DND-41 (cell line): ENCODE measurements around the gene PHLDB2.

ENCODE experiments used
- ATAC-seq: fragments of 200-7000 bp; cut with Tn5 transposase; 3 replicates; pipeline ENCODE4 v1.9.1; 2021; ENCODE audit warnings: low read depth; ENCODE audit not compliant: insufficient read depth
- DNase-seq: peaks from one replicate; pipeline ENCODE4 v3.0.0-alpha.2; 2020
- H2AFZ ChIP-seq: 2 replicates; pipeline ENCODE4 v1.6.0; 2012; ENCODE audit warnings: low read depth, low read length
- H3K27ac ChIP-seq: 2 replicates; pipeline ENCODE4 v1.5.1; 2012; ENCODE audit warnings: low read length, inconsistent platforms
- H3K27me3 ChIP-seq: fragments of 200-600 bp; sonication (generic); 2 replicates; pipeline ENCODE4 v1.6.0; 2012; ENCODE audit warnings: low read length, mild to moderate bottlenecking, inconsistent platforms; ENCODE audit not compliant: insufficient read depth, poor library complexity
- H3K36me3 ChIP-seq: 2 replicates; pipeline ENCODE4 v1.5.1; 2012; ENCODE audit warnings: low read length, inconsistent platforms; ENCODE audit not compliant: insufficient read depth
- H3K4me1 ChIP-seq: 2 replicates; pipeline ENCODE4 v1.5.1; 2012; ENCODE audit warnings: mild to moderate bottlenecking, low read length; ENCODE audit not compliant: insufficient read depth
- H3K4me2 ChIP-seq: 2 replicates; pipeline ENCODE4 v1.6.0; 2012; ENCODE audit warnings: mild to moderate bottlenecking, moderate library complexity, low read length, inconsistent platforms; ENCODE audit not compliant: insufficient read depth
- H3K4me3 ChIP-seq, 2 experiments: fragments of 200-600 bp in 1 of 2; shearing (Covaris generic) in 1 of 2; 2 replicates each; pipeline ENCODE4 v1.5.1; 2012 to 2016; ENCODE audit warnings: inconsistent platforms in 2 of 2, low read length in 2 of 2, mild to moderate bottlenecking in 2 of 2, low read depth in 1 of 2, moderate library complexity in 1 of 2
- H3K79me2 ChIP-seq: 2 replicates; pipeline ENCODE4 v1.6.0; 2012; ENCODE audit warnings: low read length, inconsistent platforms; ENCODE audit not compliant: insufficient read depth
- H3K9ac ChIP-seq: 2 replicates; pipeline ENCODE4 v1.6.0; 2012; ENCODE audit warnings: low read depth, mild to moderate bottlenecking, inconsistent platforms, low read length, moderate library complexity
- H3K9me3 ChIP-seq: 2 replicates; pipeline ENCODE4 v1.5.1; 2012; ENCODE audit warnings: low read length, moderate library complexity, mild to moderate bottlenecking, inconsistent platforms; ENCODE audit not compliant: insufficient read depth, severe bottlenecking
- H4K20me1 ChIP-seq: 2 replicates; pipeline ENCODE4 v1.6.0; 2012; ENCODE audit warnings: low read length; ENCODE audit not compliant: insufficient read depth
- EZH2 ChIP-seq: IDR thresholded peaks from 3 replicates; pipeline ENCODE4 v1.6.1; 2012; ENCODE audit warnings: borderline replicate concordance, low read depth, mild to moderate bottlenecking, moderate library complexity, low read length, inconsistent platforms; ENCODE audit not compliant: severe bottlenecking
- TF ChIP-seq, protein P1 (sequence below): IDR thresholded peaks from 2 replicates; pipeline ENCODE4 v1.5.1; 2012; ENCODE audit warnings: borderline replicate concordance, low read length, moderate library complexity, mild to moderate bottlenecking; ENCODE audit not compliant: poor library complexity, severe bottlenecking; ENCODE audit errors: extremely low read depth

The PHLDB2 gene

DNA sequence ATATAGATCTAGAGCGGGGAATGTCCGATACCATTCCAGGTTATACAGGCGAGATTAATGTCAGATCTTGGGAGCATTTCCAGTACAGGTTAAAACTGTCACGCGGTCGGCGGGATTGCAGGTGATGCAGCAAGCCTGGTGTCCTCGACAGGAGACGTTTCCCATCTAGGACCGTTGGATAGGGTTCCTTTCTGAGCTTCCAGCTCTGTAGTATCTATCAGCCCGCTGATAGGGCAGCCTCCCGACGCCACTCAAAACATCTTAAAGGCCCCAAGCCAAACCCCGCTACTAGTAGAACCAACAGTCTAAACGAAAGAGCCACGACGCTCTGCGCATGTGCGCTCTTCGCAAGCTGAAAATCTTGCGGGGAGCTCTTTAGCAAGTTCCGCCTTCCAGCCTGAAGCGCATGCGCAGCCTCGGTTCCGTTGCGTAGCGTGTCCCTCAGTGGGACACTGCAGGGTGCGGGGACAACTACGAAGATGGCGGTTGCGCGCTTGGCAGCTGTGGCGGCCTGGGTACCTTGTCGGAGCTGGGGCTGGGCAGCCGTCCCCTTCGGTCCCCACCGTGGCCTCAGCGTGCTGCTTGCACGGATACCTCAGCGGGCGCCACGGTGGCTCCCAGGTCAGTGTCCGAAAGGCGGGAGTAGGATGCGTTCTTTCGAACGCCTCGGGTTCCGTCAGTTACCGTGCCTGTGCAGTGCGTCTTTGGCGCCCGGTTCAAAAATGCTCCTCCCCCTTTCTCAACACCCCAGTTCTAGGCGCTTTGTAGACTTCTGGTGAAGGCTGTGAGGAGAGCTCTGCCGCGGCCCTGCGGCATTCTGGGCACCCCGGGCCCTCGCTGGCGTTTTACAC is 119.7 kb downstream of the PHLDB2 start, which contains the start of gene ABHD10:
TSS of gene ABHD10 (plus strand) at position 444 of the 851 bp plus-strand sequence. CDS start at position 480, 36 bp downstream.
- Histone ChIP-seq H3K9me3 (no peaks in the 10 kb centered on the region), H3K27ac (peak within 1 kb of the TSS; percentile 94), H3K9ac (peak within 1 kb of the TSS; percentile 89), H3K36me3 (peaks cover 23% of the 10 kb centered on the region), H3K4me2 (peak within 1 kb of the TSS; percentile 67), H2AFZ (peak within 1 kb of the TSS; percentile 99), H3K27me3 (no peaks in the 10 kb centered on the region), H3K4me1 (peaks cover 35% of the 10 kb centered on the region), H4K20me1 (peaks cover 4% of the 10 kb centered on the region; the same call in 1 of the 2 replicates), H3K4me3 (peak within 1 kb of the TSS; percentile 81 to 91), H3K79me2 (peaks cover 50% of the 10 kb centered on the region)
- peak; percentile 94 for ATAC-seq
- DNase-seq = peak; percentile 97
- TF ChIP-seq, protein P1, sequence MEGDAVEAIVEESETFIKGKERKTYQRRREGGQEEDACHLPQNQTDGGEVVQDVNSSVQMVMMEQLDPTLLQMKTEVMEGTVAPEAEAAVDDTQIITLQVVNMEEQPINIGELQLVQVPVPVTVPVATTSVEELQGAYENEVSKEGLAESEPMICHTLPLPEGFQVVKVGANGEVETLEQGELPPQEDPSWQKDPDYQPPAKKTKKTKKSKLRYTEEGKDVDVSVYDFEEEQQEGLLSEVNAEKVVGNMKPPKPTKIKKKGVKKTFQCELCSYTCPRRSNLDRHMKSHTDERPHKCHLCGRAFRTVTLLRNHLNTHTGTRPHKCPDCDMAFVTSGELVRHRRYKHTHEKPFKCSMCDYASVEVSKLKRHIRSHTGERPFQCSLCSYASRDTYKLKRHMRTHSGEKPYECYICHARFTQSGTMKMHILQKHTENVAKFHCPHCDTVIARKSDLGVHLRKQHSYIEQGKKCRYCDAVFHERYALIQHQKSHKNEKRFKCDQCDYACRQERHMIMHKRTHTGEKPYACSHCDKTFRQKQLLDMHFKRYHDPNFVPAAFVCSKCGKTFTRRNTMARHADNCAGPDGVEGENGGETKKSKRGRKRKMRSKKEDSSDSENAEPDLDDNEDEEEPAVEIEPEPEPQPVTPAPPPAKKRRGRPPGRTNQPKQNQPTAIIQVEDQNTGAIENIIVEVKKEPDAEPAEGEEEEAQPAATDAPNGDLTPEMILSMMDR = no peak
- no peak for TF ChIP-seq EZH2

DNA sequence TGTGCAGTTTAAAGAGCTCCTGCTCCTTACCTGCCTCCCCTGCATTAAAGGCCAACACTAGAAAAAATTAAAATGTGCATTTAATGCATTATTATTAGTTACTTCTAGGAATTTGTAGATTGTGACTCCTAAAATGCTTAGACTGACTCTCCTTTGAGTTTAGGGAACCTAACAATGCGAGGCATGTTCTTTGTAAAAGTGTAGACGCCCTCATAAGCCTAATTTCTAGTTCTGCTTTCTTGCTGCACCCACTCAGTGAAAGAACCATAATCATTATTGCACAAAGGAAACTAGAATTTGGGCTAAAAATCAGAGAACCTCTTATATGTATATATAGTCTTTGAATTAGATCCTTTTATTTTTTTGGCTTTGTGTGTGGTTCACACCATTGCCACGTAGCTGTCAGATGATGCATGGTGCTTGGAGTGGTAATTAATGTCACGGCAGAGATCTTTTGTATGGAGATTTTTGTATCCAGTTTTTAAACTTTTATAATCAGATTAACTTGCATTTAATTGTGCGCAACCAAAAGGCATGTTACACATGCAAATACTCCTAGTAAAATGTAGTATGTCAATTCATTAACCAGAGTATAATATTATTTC is 120.5 kb downstream of the PHLDB2 start:
- no peak for TF ChIP-seq EZH2
- TF ChIP-seq, protein P1 = no peak
- Histone ChIP-seq H3K4me2 (peak overlapping the region; percentile 67), H3K27ac (peak overlapping the region; percentile 94), H3K27me3 (no peaks in the 10 kb centered on the region), H3K4me1 (peaks cover 35% of the 10 kb centered on the region), H3K9ac (peak overlapping the region; percentile 89), H2AFZ (peak overlapping the region; percentile 99), H3K36me3 (peaks cover 30% of the 10 kb centered on the region), H4K20me1 (peaks cover 4% of the 10 kb centered on the region; the same call in 1 of the 2 replicates), H3K4me3 (peak overlapping the region; percentile 81 to 91), H3K9me3 (no peaks in the 10 kb centered on the region), H3K79me2 (peaks cover 57% of the 10 kb centered on the region)
- ATAC-seq (peak; percentile 21), DNase-seq (no peak)

DNA sequence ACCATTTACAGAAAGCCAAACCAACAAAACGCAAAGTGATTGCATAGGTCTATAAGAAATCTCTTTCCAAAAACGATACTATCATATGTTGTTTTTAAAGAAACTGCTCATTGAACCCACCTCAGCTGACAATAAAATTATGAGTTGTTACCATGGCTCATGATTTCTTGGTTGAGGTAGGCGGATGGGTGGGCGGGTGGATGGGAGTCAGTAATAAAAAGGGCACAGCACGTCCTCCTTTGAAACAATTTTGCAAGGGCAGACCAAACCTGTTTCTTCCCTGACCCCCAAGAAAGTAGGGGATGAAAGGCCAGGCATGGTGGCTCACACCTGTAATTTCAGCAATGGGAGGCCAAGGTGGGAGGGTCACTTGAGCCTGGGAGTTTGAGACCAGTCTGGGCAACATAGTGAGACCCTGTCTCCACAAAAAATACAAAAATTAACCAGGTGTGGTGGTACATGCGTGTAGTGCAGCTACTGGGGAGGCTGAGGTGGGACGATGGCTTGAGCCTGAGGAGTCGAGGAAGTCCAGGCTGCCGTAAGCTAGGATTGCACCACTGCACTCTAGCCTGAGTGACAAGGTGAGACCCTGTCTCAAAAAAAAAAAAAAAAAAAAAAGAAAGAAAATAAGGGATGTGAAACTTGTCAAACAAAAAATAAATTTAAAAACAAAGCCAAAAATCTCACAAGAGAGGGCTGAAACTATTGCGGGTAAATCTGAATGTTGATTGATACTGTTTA is 121.8 kb downstream of the PHLDB2 start:
- H3K4me1 ChIP-seq = peaks cover 35% of the 10 kb centered on the region
- no peak for TF ChIP-seq EZH2
- TF ChIP-seq, protein P1 = no peak
- peaks cover 8% of the 10 kb centered on the region; the same call in 1 of the 2 replicates for H4K20me1 ChIP-seq
- peak overlapping the region; percentile 44; the same call in 1 of the 2 replicates for H3K27ac ChIP-seq
- H3K9ac ChIP-seq = peak overlapping the region; percentile 89; the same call in 1 of the 2 replicates
- H3K4me3 ChIP-seq = peak overlapping the region; percentile 81 to 91; a peak in 3 of 4 replicates
- H3K36me3 ChIP-seq = peaks cover 35% of the 10 kb centered on the region
- no peaks in the 10 kb centered on the region for H3K27me3 ChIP-seq
- H2AFZ ChIP-seq = no peak overlapping the region
- no peak for ATAC-seq
- peaks cover 67% of the 10 kb centered on the region for H3K79me2 ChIP-seq
- no peak for DNase-seq
- no peaks in the 10 kb centered on the region for H3K9me3 ChIP-seq
- peak overlapping the region; percentile 67 for H3K4me2 ChIP-seq
